Nephron (organoid): Measurements from ENCODE around the gene THEMIS.

ENCODE experiments used
- H3K27ac Mint-ChIP-seq, 3 experiments: 2 replicates each; pipeline ENCODE4 v1.8.0; 2020; ENCODE audit warnings: mixed read lengths in 3 of 3, mild to moderate bottlenecking in 2 of 3, moderate library complexity in 1 of 3
- H3K27me3 Mint-ChIP-seq: 2 replicates; pipeline ENCODE4 v1.8.0; 2021; ENCODE audit warnings: low read depth, mild to moderate bottlenecking, moderate library complexity, mixed read lengths
- H3K36me3 Mint-ChIP-seq: 2 replicates; pipeline ENCODE4 v1.8.0; 2020; ENCODE audit warnings: low read depth, mixed read lengths
- H3K4me1 Mint-ChIP-seq: 2 replicates; pipeline ENCODE4 v1.8.0; 2020; ENCODE audit warnings: mixed read lengths
- H3K4me3 Mint-ChIP-seq, 3 experiments: 2 replicates each; pipeline ENCODE4 v1.8.0; 2020; ENCODE audit warnings: mild to moderate bottlenecking in 3 of 3, mixed read lengths in 3 of 3, moderate library complexity in 2 of 3
- H3K9me3 Mint-ChIP-seq: 2 replicates; pipeline ENCODE4 v1.8.0; 2020; ENCODE audit warnings: mixed read lengths
- CTCF ChIP-seq, 3 experiments: fragments of 200-600 bp; sonication (generic); IDR thresholded peaks; one replicate each; pipeline ENCODE4 v1.5.0; 2021; ENCODE audit warnings: antibody characterized with exemption in 3 of 3; ENCODE audit not compliant: unreplicated experiment in 3 of 3

The THEMIS gene

GRCh38 chr6:127900935-127901334, at the start of gene THEMIS:
Gene THEMIS, minus strand, starts transcription at chr6:127901058. Its CDS starts 126 bp downstream, at chr6:127900932.
- Mint-ChIP-seq H3K27me3 (no peaks in the 10 kb centered on the region), H3K4me1 (no peaks in the 10 kb centered on the region), H3K27ac (no peak within 1 kb of the TSS), H3K4me3 (no peak within 1 kb of the TSS), H3K36me3 (no peaks in the 10 kb centered on the region), H3K9me3 (no peaks in the 10 kb centered on the region)
- TF ChIP-seq CTCF (IDR thresholded peaks at IDR 0.05; ENCODE audit: unreplicated experiment in 3 of 3) = no peak

GRCh38 chr6:127949251-127949650, 48.4 kb upstream of the THEMIS start:
- no peaks in the 10 kb centered on the region for H3K36me3 Mint-ChIP-seq
- H3K27me3 Mint-ChIP-seq = no peaks in the 10 kb centered on the region
- no peak overlapping the region for H3K4me3 Mint-ChIP-seq
- H3K27ac Mint-ChIP-seq = no peak overlapping the region
- peaks cover 7% of the 10 kb centered on the region for H3K4me1 Mint-ChIP-seq
- no peaks in the 10 kb centered on the region for H3K9me3 Mint-ChIP-seq
- no peak for TF ChIP-seq CTCF (IDR thresholded peaks at IDR 0.05; ENCODE audit: unreplicated experiment in 3 of 3)

DNA sequence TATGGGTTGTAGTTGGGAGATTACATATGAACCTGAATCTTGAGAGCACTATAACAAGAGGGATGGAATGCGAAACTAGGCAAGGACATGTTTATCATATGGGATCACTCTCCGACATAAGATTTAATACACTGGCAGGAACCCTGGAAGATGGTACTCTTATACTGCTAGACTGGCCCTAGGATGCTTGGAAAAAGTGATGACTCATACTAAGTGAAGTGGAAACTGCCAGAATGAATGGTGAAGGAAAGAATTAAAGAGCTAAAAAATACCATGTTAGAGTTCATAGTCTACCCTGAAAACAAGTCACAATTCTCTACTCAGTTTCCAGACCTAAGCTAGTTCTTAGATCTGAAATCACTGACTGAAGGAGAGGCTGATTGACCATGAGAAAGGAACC, 45.5 kb upstream of the THEMIS start:
- Mint-ChIP-seq H3K4me3 (no peak overlapping the region), H3K27me3 (no peaks in the 10 kb centered on the region), H3K36me3 (no peaks in the 10 kb centered on the region), H3K27ac (no peak overlapping the region), H3K4me1 (no peaks in the 10 kb centered on the region), H3K9me3 (no peaks in the 10 kb centered on the region)
- no peak for TF ChIP-seq CTCF (IDR thresholded peaks at IDR 0.05; ENCODE audit: unreplicated experiment in 3 of 3)

DNA sequence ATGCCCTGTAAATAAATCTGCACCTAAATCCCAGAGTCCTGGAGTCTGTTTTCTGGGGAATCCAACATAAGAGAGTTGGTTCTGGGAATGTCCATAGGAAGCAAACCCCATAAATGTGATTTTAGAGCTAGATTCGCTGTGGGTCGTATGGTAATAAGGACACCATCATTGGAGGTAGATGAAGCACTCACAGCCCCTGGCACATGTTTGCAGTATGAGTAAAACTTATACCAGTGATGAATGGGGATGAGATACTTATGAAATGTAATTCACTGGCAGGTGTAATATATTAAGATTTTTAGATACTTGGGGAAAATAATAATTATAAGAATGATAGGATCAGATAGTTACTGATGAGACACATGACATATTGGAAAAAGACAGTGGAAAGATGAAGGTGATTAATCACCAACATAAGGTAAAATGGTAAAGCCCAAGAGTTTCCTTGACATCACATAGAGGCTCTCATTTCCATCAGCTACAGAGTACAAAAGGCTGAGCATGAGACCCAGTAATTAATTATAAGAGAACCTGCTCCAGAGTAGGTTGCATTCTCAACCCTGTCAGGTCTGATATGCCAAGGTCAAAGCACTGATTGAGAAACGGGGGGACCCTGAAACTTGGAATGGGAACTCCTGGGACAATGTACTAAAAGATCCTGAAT, 44.7 kb upstream of the THEMIS start:
- H3K27ac Mint-ChIP-seq = no peak overlapping the region
- no peaks in the 10 kb centered on the region for H3K9me3 Mint-ChIP-seq
- H3K27me3 Mint-ChIP-seq = no peaks in the 10 kb centered on the region
- no peak overlapping the region for H3K4me3 Mint-ChIP-seq
- no peak for TF ChIP-seq CTCF (IDR thresholded peaks at IDR 0.05; ENCODE audit: unreplicated experiment in 3 of 3)
- H3K36me3 Mint-ChIP-seq = no peaks in the 10 kb centered on the region
- H3K4me1 Mint-ChIP-seq = no peaks in the 10 kb centered on the region

DNA sequence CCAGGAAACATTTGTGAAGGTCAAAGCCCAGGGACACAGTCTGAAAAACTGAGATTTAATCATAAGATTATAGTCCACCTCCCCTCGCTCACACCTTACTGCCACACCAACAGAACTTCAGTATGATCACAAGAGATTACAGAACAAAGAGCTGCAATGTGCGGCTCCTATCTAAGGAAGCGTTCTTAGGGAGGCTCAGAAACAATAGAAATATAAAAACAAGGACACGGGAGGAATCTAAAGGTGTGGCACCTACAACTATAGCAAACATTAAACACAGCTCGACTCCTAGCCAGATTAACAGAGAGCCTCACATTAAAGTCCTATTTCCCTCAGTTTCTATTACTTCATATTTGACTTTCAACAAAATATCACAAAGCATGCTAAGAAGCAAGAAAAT, 40.4 kb upstream of the THEMIS start:
- H3K27me3 Mint-ChIP-seq = no peaks in the 10 kb centered on the region
- no peaks in the 10 kb centered on the region for H3K4me1 Mint-ChIP-seq
- no peak overlapping the region for H3K4me3 Mint-ChIP-seq
- TF ChIP-seq CTCF (IDR thresholded peaks at IDR 0.05; ENCODE audit: unreplicated experiment in 3 of 3) = no peak
- H3K9me3 Mint-ChIP-seq = no peaks in the 10 kb centered on the region
- no peaks in the 10 kb centered on the region for H3K36me3 Mint-ChIP-seq
- peak overlapping the region in 2 of 3 experiments; percentile 10 to 13 for H3K27ac Mint-ChIP-seq

- Mint-ChIP-seq H3K4me3 (no peak overlapping the region), H3K9me3 (no peaks in the 10 kb centered on the region), H3K36me3 (no peaks in the 10 kb centered on the region), H3K27me3 (no peaks in the 10 kb centered on the region), H3K27ac (peak overlapping the region in 2 of 3 experiments; percentile 23 to 26), H3K4me1 (no peaks in the 10 kb centered on the region)
- no peak for TF ChIP-seq CTCF (IDR thresholded peaks at IDR 0.05; ENCODE audit: unreplicated experiment in 3 of 3)
These were observed 38.7 kb upstream of the THEMIS start for GRCh38 chr6:127939442-127940066.
